HL-60/S4 treated with phorbol 12-myristate 13-acetate at 8.2 ng/mL for 4 days and 3 days (cell line): Measurements from ENCODE around the gene TCF4.

Experiments
- in situ Hi-C: fragments of 300-500 bp; cut with MboI; formaldehyde crosslinking; loops from 2 replicates; pipeline ENCODE4 v1.15.0; 2022; ENCODE audit warnings: low sequenced_read_pairs

TCF4 gene

DNA sequence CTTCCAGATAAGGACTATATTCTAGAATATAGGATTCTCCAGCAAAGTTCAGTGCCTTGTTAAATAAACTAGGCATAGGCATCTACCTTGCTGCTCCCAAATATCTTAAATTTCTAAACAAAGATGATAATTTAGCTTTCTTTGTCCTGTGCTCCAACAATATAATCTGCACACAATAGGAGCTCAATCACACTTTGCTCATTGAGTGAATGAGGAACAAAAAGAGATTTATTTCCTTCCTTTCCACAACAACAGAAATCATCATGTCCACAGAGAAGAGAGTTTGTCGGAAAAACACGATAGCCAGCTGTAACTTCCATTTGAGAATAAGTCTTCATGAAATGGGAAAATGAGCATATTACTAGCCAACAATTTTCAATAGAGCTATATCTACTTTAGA, 256.7 kb downstream of the TCF4 start:
- in situ Hi-C loops, result no loop called here

- in situ Hi-C loops, result no loop called here
These were observed 259.7 kb downstream of the TCF4 start for GRCh38 chr18:55328301-55328700.

DNA sequence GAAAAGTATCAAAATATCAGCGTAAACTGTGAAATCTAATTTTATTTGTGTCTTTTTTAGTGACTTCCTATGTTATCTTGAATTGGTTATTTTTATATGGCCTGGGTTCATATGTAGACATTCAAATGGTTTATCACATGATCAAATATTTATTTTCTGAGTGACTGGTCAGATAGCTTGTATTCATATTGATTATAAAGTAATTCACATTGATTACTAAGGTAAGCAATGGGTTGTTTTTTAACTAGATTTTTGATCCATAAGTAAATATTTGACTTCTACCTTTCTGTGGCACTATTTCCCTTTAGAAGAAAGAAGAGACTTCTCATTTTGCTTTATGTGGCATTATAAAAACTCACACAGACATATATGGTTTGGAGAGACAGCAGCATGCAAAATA, 260.5 kb downstream of the TCF4 start:
- in situ Hi-C loops, result no loop called here

DNA sequence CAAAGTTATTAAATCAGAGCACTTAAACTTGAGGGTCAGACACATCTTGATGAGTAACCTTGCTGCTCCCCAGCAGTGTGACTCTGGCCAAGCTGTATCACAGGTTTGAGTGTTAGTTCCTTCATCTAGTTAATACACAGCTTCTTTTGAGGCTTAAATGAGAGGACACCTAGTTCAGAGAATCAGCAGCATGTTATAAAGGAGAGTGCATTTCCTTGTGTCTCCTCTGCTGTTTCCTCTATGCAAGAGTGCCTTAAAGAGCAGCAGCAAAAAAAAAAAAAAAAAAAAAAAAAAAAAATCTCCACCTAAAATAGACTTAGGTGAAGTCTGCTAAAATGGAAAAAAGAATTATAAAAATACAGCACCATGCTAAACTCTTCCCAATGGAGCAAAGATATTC, 261.9 kb downstream of the TCF4 start:
- in situ Hi-C loops, result no loop called here

GRCh38 chr18:55324166-55324565, 263.8 kb downstream of the TCF4 start:
- in situ Hi-C loops, result no loop called here

- in situ Hi-C loops, result no loop called here
These were observed 264.7 kb downstream of the TCF4 start for GRCh38 chr18:55323051-55323994.

- in situ Hi-C loops, result no loop called here
These were observed 265.7 kb downstream of the TCF4 start for GRCh38 chr18:55322178-55322735.

- in situ Hi-C loops, result no loop called here
These were observed 266.5 kb downstream of the TCF4 start for GRCh38 chr18:55321265-55322177.

DNA sequence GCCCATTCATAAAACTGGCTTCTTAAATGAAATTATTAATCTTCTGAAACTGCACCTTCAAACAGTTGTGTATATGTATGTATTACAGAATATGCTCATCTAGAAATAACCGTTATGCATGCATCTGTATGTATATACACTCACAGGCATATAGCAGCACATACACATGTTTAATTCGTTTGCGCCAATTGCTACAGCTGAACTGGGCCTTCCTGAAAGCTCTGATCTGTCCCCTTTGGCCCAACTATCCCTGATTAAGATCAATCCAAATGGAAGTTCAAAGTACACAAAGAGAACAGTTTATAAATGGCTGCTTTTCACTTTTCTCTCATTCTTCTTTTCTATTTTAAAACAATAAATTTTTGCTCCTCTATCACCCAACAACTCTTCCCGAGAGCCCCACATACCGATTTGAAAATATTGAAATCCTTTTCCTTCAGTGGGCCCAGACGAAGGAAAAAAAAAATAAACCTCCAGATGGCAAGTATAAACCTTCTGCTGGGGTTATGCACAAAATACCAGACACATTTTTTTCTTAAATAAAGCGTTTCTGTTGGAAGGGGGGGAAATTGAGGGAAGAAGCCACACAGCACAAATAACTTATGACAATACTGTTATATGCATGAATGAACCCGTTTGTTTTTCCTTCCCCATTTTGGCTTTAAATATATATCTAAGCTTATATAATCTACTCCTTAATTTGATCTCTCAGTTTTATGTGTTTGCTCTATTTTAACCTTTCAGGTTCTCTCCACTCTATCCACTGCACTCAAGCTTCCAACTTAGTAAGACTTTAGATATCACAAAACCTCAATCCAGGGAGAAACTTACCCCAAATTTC, 267.3 kb downstream of the TCF4 start:
- in situ Hi-C loops, result no loop called here

DNA sequence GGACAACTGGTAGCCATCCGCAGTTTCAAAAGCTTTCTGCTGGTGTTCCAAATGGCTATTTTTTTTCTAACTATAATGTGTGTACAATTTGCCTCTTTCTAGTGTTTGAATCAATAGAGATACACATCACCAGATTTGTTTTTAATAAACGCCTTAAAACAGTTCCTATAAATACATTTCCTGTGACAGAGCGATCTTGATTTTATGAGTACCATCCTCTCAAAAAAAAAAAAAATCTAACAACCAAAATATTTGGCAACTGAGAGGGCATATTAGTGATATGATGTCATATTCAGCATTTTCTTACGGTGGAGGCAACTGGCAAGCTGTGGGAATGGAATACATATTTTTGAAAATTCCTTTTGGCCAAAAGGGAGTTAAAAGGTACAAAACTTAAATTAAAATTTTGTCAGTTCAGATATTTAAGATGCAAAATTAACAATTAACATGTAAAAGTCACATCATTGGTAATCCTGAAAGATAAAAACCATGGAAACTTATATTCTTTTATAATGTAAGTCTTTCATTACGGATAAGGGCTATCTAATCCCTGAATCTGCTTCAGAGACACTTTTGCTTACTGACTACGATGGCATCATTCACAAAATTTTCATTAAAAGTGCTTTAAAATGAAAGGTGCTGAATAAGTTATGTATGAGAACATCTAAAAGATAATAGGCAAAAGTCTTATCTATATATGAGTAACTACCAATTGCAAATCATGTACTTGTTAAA, 268.4 kb downstream of the TCF4 start:
- in situ Hi-C loops, result no loop called here

- in situ Hi-C loops, result no loop called here
These were observed 269.0 kb downstream of the TCF4 start for GRCh38 chr18:55318951-55319441.

DNA sequence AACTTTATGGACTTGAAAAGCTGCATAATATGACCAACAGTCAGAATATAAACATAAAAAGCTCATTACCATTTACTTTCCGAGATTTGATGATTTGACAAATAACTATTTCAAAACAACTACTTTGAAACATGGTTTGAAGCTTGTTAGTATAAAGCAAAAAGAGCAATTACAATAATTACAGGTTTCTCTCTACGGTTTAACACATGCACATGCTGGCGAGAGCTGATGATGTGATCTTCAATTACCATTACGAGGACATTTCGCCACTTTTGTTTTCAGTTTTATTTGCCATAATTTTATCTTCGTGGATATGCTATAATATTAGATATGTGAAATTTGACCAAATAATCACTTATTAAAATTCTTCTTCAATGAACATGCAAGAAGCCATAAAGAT, 270.1 kb downstream of the TCF4 start:
- in situ Hi-C loops, result no loop called here

DNA sequence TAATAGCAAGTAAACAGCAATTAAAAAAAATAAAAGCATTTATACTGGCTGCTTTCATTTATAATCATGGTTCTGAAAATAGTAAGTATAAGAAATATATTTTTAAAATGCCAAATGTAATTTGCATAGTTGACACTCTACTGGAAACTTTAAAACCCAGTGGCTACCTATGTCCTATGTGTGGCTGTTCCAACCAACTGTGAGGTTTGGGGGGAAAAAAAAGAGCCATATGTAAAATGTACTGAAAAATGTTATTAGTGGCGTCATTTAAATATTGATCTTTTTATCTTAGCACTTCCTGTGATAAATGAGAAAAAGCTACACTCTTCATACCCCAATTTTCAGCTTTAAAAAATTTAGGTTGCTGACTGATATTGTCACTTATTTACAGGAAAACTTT, 270.7 kb downstream of the TCF4 start:
- in situ Hi-C loops, result no loop called here

- in situ Hi-C loops, result no loop called here
These were observed 271.4 kb downstream of the TCF4 start for GRCh38 chr18:55316486-55317184.

GRCh38 chr18:55314615-55315237, 273.3 kb downstream of the TCF4 start:
- in situ Hi-C loops, result no loop called here

DNA sequence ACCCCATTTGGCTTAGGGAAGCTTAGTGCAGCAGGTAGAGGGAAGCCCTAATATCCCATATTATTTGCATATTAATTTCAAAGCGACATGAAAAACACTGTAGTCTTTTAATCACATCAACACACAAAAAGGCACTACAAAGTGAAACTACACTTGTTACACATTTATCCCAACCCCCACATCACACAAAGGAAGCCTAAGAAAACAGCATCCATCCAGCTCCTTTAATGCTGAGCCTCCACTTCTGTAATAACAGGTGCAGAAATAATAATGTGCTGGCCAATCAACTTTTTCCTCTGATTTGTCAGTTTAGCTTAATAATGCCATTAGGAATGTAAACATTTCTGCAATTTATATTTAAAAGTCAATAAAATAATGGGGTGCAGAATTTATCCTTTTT, 274.0 kb downstream of the TCF4 start:
- in situ Hi-C loops, result no loop called here

- in situ Hi-C loops, result no loop called here
These were observed 277.1 kb downstream of the TCF4 start for GRCh38 chr18:55310863-55311262.

DNA sequence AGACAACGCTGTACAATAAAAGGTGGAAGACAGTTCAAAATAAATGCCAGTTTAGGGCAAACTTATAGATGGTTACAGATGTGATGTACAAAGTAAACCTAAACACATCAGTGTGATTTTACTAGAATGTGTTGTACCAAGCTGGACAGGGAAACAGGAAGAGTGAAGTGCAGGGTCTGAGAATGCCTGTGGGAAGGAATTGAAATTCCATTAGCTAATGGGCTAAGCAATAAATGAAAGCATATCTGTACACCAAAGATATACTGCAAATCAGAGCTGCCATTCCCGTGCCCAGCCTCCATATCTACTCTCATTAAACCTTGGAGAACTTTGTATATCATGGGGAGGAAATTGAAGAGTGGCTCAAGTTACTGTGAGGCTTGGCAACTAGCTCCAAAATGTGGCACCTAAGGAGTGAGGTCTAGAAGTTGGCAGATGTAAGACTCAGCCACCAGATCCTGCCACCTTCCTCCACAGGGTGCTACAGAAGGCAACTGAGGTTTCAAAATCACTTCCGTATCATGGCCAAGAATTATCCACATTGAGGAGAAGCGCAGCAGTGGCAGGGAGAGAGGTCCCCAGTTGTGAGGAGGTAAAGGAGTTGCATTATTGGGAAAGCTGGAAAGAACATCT, 277.8 kb downstream of the TCF4 start:
- in situ Hi-C loops, result no loop called here
